Measurements from ENCODE around the gene NAA60.

DNA sequence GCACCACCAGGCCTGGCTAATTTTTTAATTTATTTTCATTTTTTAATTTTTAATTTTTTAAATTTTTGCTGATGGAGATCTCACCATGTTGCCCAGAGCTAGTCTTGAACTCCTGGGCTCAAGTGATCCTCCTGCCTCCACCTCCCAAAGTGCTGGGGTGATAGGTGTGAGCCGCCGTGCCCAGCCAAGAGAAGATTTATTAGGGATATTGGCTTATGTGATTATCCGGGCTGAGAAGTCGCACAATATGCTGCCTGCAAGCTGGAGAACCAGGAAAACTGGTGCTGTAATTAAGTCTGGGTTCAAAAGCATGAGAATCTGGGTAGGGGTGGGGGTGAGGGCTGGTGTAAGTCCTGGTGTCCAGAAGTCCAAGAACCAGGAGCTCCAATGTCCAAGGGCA is 54.3 kb downstream of the NAA60 start:
- TF ChIP-seq, protein P1, sequence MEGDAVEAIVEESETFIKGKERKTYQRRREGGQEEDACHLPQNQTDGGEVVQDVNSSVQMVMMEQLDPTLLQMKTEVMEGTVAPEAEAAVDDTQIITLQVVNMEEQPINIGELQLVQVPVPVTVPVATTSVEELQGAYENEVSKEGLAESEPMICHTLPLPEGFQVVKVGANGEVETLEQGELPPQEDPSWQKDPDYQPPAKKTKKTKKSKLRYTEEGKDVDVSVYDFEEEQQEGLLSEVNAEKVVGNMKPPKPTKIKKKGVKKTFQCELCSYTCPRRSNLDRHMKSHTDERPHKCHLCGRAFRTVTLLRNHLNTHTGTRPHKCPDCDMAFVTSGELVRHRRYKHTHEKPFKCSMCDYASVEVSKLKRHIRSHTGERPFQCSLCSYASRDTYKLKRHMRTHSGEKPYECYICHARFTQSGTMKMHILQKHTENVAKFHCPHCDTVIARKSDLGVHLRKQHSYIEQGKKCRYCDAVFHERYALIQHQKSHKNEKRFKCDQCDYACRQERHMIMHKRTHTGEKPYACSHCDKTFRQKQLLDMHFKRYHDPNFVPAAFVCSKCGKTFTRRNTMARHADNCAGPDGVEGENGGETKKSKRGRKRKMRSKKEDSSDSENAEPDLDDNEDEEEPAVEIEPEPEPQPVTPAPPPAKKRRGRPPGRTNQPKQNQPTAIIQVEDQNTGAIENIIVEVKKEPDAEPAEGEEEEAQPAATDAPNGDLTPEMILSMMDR (IDR thresholded peaks at IDR 0.05): no peak
- no peak for TF ChIP-seq POLR2A (IDR thresholded peaks at IDR 0.05)
- no peak for TF ChIP-seq POLR2AphosphoS5 (IDR thresholded peaks at IDR 0.05; ENCODE audit: insufficient read depth in 1 of 2, low read depth in 1 of 2)

All from vagina (tissue), 2 donors.